NCI-H524 (cell line): ENCODE measurements around the gene LINC00237.

Experiments
- DNase-seq, 2 experiments: peaks; one replicate each; lab custom pipeline; 2025; lab: John Stamatoyannopoulos, UW

LINC00237 gene

DNA sequence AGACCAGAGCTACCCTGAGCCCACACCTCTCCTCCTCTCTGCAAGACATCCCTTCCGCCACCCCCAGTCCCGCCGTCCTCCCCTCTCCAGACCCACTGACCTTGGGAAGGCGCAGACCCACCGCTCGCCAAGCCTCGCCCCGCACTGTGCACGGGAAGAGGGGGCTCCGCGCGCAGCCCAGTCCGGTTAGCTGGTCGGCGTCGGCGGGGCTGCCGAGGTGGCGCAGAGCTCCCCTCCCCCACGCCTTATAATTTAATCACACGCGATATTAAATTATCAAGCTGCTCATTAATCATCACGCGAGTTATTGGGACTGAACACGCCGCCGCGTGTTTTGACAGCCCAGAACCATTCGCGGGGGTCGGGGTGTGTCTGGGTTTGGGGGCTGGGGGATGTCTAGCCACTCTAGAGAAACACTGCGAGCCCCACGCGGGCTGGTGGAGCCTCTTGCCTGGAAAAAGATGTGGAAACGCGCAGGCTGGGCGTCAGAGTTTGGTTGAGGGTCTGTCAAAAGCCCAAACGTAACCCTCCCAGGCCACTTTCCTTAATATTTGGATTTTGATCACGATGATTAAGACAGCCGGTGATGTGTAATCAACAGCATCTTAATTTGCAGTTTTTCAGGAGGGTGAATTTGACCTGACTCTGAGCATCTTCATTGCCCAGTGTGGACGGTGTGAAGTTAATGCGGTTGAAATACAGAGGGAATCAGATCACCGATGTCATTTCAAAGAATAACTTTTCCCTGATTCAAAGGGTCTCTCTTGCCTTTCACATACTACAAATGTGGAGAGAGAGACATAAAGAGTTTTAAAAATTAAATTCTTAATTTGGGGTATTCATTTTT is at the start of gene LINC00237:
Gene LINC00237, minus strand, starts transcription at position 188 of the 847 bp plus-strand sequence.
- DNase-seq = peak in 1 of 2 experiments; percentile 26

DNA sequence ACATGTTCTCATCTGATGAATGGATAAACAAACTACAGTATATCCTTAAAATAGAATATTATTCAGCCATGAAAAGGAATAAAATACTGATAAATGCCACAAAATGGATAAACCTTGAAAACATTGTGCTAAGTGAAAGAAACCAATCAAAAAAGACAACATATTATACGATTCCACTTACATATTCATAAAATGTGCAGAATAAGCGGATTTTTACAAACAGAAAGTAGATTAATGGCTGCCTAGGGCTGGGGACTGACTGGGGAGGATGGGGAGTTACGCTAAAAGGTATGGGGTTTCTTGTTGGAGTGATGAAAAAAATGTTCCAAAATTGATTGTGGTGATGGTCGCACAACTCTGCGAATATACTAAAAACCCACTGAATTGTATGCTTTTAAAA is 49.1 kb upstream of the LINC00237 start:
- DNase-seq = no peak

DNA sequence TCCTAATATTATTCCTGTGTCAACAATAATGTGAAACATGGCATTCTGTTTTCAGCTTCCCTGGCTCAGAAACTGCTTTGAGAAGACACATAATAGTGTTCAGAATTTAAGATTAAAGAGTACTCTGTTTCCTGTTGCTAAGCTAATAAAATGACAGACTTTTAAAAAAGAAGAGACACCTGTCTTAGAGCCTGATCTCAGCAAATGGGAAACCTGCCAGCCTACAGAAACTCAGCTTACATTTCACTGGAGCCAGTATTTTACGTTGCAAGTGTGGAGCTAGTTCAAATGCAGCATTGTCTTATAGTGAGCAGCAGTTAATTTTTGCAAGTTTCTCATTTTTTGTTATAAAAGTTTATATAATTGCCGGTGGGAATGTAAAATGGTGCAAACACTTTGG is 48.5 kb upstream of the LINC00237 start:
- no peak for DNase-seq

DNA sequence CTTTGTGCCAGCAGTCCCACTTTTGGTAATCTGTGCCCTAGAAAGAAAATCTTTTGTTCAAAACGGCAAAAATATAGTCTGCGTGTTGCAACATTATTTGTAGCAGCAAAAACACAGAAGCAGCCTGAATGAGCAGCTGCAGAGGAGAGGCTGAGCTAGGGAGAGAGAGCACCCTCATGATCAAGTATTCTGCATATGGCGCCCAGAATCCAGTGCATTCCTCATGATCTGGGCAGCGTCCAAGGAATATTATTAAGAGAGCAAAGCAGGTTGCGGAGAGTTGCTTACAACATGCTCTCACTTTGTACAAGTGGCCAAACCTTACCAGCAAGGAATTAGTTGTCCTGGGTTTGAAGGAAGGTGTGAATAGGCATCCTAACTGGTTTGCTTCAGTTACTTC is 45.6 kb upstream of the LINC00237 start:
- DNase-seq = no peak

DNA sequence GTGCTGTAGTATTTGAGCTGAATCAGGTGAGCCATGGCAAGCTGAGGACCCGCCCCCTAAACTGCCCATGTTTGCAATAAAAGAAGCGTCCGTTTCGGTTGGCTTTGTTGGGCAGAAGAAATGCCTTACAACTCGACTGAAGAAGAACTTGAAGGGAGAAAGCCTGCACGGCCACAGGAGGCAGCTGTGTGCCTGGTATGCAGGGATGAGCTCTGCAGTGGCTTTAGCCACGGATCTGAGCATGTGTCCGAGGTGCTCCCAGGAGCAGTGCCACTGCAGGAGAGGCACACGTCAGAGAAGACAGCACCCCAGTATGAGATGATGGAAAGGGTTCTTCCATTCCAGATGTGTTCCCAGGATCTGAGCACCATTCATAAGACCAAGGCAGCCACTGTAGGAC is 43.2 kb upstream of the LINC00237 start:
- DNase-seq = no peak

DNA sequence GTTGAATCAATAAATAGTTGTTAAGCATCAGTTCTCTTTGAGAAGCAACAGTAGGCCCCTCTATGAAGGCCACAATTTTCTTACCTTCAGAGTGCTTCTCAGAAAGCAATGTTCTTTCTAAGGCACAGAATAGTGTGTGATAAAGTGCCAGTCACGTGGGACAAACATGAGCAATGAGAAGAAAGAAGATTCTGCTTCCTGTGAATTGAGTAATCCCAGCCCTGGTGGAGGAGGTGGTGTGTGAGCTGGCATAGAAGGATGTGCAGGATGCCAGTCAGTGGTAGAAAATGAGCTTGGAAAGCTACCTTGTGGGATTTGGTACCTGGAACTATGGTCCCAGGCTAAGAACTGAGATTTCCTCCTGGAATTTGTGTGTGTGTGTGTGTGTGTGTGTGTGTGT is 41.4 kb upstream of the LINC00237 start:
- DNase-seq = no peak

DNA sequence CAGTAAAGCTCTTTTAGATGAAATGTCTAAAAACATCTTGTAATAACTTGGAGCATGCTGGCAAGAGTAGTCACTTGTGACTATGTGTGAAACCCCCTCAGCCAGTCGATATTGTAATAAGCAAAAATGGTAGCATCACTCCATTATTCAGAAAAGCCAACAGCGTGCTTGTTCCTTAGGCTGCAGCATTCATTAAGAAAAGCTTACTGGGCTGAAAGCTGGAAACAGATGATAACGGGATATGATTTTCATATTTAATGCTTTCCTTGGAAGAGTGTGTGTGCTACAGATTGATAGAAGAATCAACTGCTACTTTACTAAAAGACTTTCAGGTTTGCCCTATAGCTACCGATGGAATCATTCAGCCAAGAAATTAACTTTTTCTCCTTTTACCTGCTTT is 40.1 kb upstream of the LINC00237 start:
- DNase-seq = no peak

DNA sequence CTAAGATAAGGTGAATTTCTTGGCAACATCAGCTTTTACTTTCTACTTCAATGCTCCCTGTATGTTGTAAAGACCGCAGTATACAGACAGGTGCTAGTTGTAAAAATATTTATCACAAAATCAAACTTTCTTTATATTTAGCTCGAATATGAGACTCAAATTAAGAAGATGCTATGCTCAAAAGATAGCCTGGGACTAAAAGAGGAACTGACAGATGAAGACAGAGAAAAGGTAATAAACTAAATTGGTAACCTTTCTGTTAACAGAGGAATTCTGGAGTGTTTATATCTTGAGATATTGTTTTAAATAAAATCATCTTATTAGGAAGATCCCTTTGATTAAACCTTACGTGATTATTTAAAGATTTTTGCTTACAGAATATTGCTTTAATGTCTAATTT is 39.3 kb upstream of the LINC00237 start:
- DNase-seq = no peak

DNA sequence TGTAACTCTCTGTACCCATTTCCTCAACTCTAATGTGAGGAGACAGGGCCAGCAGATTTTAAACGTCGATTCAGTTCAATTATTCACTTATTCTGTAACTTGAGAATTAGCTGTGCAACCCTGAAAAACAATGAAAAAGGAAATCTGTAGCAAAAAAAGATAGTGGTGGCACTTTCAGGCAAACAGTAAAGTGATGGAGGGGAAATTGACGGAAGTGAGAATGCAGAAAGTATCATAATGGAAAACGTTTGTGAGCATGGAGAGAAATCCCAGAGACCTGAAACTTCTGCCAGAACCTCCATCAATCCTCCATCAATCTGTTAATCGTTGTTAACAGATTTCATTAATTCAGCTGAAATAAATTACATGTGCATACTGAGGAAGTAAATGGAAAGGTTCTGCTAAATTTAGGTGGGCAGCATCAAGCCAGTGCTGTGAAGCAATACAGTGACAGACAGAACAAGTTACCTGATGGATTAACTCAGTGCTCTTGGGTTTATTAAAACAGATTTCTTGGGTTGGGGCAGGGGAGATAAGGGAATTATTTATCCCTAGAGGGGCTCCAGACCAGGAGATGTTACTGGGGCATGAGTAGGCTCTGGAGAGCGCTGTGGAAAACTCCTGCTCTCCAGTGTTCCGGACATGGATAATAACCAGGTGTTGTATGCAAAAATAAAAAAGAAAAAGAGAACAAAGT is 37.2 kb upstream of the LINC00237 start:
- no peak for DNase-seq

DNA sequence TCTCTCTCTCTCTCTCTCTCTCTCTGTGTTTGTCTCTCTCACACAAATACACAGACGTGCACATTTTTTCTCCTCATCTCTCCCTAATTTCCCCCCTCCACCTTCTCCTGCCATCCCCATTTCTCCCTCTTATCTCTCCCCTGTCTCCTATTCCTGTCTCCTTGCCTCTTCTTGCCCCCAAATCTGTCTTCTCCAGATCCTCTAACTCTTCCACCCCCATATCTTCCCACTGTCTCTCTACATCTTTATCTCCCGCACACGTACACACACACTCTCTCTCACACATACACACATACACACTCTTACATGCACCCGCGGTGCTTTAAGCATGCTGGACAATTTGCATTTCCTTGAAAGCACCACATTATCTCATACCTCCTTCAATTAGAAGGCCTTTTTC is 35.7 kb upstream of the LINC00237 start:
- no peak for DNase-seq

DNA sequence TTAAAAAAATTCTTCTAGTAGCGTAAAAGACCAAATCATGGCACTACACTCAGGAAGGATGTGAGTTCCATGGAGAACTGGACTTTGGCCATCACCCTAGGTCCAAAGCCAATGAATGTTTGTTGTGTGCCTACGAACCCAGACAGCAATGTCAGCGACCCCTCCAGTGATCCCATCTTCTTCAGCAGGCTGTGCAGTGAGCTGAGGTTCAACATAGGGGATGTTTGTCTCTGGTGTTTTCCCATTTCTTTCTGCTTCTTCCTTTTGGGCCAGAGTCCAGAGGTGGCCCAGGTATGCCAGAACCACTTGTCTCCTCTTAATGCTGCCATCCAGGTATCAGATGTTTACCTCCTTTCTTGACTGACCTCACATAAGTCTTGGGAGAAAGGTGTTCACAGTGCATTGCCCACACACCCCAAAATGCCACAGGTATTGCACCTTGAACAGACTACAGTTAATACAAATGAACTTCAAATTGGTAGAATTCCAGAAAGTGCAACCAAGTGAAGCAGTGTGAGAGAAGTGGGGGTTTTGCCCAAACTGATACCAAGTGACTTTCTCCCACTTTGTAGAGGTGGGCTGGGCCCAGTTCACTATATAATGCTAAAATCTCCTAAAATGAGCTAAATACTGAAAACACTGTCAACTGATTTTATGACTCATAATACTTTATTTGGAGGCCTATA is 33.9 kb upstream of the LINC00237 start:
- no peak for DNase-seq

DNA sequence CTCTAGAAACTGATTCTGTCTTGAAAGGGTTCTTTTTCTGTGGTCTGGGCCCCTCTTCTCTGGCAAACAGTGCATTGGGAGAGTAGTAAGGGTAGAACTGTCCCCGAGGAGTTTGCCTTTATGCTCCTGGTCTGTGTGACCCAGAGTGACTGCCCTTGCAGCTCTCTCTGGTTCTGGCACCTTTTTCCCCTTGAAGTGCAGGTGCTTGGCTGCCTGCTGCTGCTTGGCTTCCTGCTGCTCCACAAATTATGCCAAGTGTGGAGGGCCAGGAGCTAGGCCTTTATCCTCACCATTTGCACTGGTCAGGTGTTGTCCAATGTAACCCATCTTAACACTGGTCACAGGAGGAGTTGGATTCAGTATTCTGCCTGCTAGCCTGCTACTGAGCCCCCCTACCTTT is 30.9 kb upstream of the LINC00237 start:
- no peak for DNase-seq

DNA sequence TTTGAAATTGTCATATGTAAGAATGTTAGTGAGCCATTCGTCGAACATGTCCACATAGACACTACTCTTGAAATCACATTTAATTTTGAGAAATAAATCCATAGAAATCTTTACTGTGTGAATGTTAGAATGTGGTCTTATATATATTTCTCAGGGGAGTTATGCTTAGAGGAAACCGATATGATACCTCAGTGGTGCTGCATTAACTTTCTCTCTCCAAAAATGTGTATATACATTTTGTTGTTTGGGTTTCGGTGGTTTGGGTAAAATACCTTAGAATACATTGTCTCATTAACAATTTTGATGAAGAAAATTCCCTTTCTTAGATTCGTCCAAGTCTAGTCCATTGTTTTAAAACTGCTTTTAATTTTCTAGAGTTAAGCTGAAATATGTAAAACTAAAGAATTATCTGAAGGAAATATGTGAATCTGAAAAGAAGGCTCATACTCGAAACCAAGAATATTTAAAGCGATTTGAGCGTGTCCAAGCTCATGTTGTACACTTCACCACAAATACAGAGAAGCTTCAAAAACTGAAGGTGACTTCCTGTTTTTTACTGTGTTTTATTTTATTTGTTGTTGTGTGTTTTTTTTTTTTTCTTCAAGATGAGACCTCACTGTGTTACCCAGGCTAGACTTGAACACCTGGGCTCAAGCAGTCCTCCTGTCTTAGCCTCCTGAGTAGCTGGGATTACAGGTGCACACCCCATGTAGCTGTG is 30.0 kb upstream of the LINC00237 start:
- no peak for DNase-seq

DNA sequence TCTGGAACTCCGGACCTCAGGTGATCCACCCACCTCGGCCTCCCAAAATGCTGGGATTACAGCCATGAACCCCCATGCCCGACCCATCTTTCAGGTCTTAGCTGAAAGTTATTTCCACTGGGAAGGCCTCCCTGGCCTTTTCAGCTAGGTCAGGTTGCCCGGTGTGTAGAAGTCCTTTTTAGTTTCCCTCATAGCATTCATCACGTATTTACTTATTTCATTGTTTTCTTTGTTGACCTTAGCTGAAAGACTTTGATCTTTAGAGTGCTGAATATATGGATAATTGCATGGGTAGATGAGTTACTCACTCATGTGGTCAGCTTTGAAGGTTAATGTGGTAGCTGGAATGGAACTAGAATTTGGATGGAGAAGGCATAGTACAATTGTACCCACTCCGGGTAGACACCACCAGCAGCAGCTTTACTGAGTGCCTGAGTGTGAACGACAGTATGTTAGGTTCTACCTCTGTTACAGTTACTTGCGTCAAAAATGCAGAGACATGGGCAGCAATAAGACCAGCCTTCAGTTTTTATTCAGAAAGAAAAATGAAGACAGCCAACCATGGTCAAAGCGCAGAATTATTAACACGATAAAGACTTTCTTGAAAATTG is 28.8 kb upstream of the LINC00237 start:
- no peak for DNase-seq

DNA sequence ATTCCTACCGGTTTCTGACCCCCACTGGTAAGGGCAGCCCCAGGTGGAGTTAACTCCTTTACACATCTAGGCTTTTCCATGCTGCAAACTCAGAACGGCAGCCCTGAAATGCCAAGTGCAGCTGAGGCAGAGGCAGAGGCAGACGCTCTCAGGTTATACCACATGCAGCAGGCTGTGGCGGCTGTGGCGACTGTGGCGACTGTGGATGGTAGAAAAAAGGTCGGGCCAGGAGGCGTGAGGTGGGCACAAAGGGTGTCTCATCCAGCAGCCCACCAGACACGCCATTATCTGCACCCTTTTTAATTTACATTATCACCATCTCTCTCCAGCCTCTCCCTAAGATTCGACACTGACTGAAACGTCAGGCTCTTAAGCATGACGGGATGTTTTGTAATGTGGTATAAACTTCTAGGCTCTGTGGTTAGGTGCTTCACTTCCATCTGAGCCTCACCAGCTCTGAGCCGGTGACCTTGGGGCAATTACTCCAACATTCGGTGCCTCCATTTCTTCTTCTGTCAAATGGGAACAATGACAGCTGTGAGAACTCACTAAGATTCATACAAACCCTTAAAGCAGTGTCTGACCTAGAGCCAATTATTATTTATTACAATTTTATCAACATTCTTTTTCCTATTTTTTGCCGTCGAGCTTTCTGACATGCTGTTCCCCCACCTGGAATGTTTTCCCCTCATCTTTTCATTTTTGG is 27.9 kb upstream of the LINC00237 start:
- no peak for DNase-seq

DNA sequence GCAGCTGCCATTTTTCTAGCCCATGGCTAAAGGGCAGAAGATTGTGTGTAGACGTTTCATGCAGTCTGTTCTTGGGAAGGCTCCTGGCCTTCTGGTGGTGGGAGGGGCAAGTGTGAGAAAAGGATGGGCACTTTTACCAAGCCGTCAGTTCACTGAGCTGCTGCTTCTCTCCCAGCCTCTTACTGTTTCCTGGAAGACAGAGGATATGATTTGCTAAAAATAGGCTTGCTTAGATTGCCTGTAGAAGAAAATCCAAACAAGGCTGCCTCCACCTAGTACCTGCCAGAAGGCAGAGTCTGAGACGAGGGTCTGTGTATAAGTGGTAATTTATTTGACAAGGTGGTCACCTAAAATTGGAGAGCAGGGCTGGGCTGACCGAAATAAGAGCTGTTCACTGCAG is 27.2 kb upstream of the LINC00237 start:
- no peak for DNase-seq

DNA sequence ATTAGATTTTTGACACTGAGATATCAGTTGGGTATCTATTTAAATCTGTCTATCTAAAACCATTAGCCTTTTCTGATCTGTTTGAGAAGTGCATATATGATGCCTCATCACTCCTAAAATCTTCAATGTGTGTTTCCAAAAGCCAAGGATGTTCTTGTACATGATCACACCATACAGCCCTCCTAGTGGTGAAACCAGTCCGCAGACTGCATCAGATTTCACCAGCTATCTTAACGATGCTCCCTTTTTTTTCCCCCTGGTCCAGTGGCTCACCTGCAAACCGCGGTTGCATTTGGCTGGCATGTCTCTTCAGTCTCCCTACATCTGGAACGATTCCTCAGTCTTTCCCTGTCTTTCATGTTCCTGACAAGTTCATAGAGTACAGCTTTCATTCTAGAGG is 23.7 kb upstream of the LINC00237 start:
- no peak for DNase-seq

DNA sequence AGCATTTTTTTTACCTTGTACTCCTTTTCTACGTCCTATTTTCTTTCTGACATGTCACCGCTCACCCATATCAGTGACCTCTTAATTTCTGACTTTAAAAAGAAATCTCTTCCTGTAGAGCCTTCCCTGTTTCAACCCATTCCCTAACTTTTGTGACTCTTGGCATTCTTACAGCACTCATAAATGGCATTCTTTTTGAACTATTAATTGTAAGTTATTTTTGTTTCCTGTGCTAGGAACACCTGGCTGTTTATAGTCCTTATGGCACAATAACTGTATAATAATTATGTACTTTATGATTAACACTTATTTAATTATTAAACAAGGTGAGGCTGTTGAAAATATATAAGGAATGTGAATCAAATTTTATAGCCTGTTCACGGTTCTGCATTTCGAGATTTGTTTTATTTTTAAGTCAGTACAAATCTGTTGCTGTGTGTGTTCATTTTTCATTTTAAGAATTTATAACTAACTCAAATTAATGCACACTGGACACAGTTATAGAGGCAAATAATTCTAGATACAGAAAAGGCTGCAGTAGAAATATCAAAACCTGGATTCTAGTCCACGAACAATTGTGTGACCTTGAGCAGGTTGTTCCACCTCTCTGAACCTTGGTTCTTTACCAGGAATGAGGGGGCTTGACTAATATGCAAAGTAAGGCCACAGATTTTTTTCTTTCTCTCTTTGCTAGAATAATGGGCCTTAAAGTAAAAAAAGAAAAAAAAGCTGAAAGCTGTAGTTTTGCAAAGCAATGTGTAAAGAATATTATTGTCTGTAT is 21.2 kb upstream of the LINC00237 start:
- no peak for DNase-seq

DNA sequence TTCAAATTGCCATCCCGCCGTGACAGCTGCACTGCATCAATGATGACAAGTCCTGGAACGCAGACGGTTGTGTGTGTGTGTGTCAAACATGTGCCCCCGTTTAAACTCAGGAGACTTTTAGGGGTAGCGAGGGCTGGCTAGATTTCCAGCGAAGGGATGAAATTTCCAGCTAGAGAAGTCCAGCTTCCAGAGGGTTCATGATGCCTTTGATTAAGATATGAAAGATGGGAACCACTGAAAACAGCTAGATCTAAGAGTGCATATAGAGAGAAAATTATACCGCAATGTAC is 20.4 kb upstream of the LINC00237 start:
- DNase-seq = no peak

DNA sequence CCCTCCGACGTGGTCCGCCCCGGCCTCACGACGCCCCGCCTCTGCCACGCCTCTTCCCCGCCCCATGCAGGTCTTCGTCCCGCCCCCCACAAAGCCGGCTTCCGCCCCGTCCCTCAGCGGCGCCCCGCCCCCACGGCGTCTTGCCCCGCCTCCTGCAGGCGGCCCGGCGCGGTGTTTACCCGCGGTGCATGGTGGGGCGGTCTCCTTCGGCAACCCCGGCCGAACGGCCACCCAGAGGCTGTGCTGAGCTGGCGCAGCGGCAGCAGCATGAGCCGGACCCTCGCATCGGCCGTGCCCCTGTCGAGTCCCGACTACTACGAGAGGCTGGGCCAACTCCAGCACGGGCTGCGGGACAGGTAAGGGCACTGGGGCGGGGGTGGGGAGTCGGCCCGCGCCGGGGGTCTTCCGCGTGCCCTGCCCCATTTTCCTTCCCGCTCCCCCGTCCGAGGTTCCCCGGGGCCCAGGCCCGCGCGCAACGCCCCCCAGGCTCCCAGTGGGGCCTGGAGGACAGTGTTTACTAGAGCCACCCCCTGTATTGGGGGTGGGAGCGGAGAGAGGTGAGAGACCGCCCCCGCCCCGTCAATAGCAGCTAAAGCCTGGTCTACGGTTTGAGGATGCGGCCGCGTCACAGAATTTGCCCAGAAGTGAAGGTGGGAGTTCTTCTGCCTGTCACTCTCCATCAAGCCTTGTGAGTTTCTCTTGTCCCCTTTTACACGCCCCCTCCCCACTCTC is 19.9 kb upstream of the LINC00237 start, which contains the start of gene KIZ:
Gene KIZ, plus strand, starts transcription at position 234 of the 732 bp plus-strand sequence. Its CDS starts 34 bp downstream, at position 268.
- DNase-seq = peak; percentile 88 to 95
